Tibial nerve (tissue), 4 donors: ENCODE data around the gene ZNF500. TPM values are rescaled to one million over a fixed set of nuclear protein-coding genes. Genes with fewer than 3 reads are reported as not detected.
A peak's percentile ranks its signal among the peaks of the same experiment; 100 is the strongest.

ENCODE experiments used
- DNase-seq, 2 donors: peaks; one replicate each; pipeline ENCODE4 v3.0.0-alpha.2; 2019; ENCODE audit warnings: low spot score in 2 of 2
- H3K27ac ChIP-seq, 4 donors: fragments of 200-600 bp; sonication (generic) in 3 of 4; one replicate each; pipeline ENCODE4 v1.5.1; 2017 to 2019; ENCODE audit warnings: mild to moderate bottlenecking in 1 of 4
- H3K27me3 ChIP-seq, 2 donors: fragments of 200-600 bp; sonication (generic) in 1 of 2; one replicate each; pipeline versions ENCODE4 v1.5.1 to v1.6.0; 2017 to 2019
- H3K36me3 ChIP-seq, 3 donors: fragments of 200-600 bp; sonication (generic); one replicate each; pipeline ENCODE4 v1.5.1; 2018 to 2019
- H3K4me1 ChIP-seq, 4 donors: fragments of 200-600 bp; sonication (generic) in 3 of 4; one replicate each; pipeline ENCODE4 v1.5.1; 2017 to 2019
- H3K4me3 ChIP-seq, 4 donors: fragments of 200-600 bp; sonication (generic) in 3 of 4; one replicate each; pipeline ENCODE4 v1.5.1; 2017 to 2019; ENCODE audit warnings: mild to moderate bottlenecking in 1 of 4, moderate library complexity in 1 of 4
- H3K9me3 ChIP-seq, 4 donors: fragments of 200-600 bp; sonication (generic) in 3 of 4; one replicate each; pipeline ENCODE4 v1.5.1; 2017 to 2019
- EP300 ChIP-seq, 2 donors: sonication (generic); formaldehyde crosslinking; IDR thresholded peaks; one replicate each; pipeline ENCODE4 v1.6.1; 2017; ENCODE audit warnings: antibody characterized with exemption in 2 of 2, mild to moderate bottlenecking in 1 of 2
- POLR2A ChIP-seq, 2 donors: fragments of 450-650 bp; IDR thresholded peaks; one replicate each; pipeline ENCODE4 v1.6.1; 2017; ENCODE audit warnings: antibody characterized with exemption in 2 of 2, mild to moderate bottlenecking in 2 of 2, moderate library complexity in 2 of 2
- WGBS, 2 donors: methylation state at CpG; one replicate each; pipeline ENCODE4 v1.1.5; 2018; 5-methylcytosine and 5-hydroxymethylcytosine counted together
- total RNA-seq, 4 donors: library from RNA; depleted of rRNA; stranded (reverse); fragments of >200 nt; gene quantifications; one replicate each; pipeline ENCODE4 v1.1.0, GENCODE V29; 2016
- TF ChIP-seq, protein P1 (sequence below), 5 experiments: fragments of 200-600 bp in 3 of 5; fragments of 450-650 bp in 2 of 5; sonication (generic) in 3 of 5; IDR thresholded peaks; one replicate each; pipeline ENCODE4 v1.5.1; 2016 to 2019; ENCODE audit warnings: antibody characterized with exemption in 5 of 5, mild to moderate bottlenecking in 3 of 5, moderate library complexity in 2 of 5

ZNF500 gene
- total RNA-seq, 4 donors from 2014 or later = 20.3 to 43.2 (median 34.4) TPM

DNA sequence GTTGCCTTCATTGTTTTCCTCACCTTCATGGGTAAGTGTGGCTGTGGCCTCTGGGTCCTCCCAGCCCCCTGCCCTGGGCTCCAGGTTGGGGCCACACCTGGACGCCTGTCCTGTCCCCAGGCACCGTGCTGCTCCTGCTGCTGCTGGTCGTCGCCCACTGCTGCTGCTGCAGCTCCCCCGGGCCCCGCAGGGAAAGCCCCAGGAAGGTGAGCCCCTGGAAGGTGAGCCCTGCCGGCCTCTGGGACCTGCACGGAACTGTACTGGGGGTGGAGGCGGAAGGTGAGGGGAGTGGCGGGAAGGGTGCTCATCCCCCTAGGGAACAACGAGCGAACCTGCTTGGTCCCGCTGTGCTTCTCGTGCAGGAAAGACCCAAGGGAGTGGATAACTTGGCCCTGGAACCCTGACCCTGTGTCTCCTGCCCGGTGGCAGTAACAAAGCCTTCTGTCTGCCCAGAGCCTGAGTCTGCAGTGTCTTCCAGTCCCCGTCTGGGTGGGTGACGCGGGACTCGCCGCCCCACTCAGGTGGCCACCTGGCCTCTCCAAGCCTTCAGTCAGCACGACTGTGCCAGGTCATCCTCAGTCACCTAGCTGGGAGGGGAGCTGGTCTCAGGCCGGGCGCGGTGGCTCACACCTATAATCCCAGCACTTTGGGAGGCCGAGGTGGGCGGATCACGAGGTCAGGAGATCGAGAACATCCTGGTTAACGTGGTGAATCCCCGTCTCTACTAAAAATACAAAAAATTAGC, 29.0 kb upstream of the ZNF500 start:
- Histone ChIP-seq H3K27ac (peak overlapping the region in 1 of 4 donors; percentile 56), H3K4me3 (peak overlapping the region in 1 of 4 donors; percentile 9), H3K27me3 (no peaks in the 10 kb centered on the region), H3K9me3 (no peaks in the 10 kb centered on the region), H3K36me3 (peaks cover 0 to 46% (median 0%) of the 10 kb centered on the region in 3 donors), H3K4me1 (peaks cover 0 to 2% (median 0%) of the 10 kb centered on the region in 4 donors)
- TF ChIP-seq, protein P1, sequence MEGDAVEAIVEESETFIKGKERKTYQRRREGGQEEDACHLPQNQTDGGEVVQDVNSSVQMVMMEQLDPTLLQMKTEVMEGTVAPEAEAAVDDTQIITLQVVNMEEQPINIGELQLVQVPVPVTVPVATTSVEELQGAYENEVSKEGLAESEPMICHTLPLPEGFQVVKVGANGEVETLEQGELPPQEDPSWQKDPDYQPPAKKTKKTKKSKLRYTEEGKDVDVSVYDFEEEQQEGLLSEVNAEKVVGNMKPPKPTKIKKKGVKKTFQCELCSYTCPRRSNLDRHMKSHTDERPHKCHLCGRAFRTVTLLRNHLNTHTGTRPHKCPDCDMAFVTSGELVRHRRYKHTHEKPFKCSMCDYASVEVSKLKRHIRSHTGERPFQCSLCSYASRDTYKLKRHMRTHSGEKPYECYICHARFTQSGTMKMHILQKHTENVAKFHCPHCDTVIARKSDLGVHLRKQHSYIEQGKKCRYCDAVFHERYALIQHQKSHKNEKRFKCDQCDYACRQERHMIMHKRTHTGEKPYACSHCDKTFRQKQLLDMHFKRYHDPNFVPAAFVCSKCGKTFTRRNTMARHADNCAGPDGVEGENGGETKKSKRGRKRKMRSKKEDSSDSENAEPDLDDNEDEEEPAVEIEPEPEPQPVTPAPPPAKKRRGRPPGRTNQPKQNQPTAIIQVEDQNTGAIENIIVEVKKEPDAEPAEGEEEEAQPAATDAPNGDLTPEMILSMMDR (IDR thresholded peaks at IDR 0.05) = no peak
- TF ChIP-seq POLR2A (IDR thresholded peaks at IDR 0.05) = no peak
- no peak for TF ChIP-seq EP300 (IDR thresholded peaks at IDR 0.05)
- DNase-seq = no peak
- 87 to 91% methylated on average over 21 to 26 of the region's 30 CpGs for WGBS, 2 donors

DNA sequence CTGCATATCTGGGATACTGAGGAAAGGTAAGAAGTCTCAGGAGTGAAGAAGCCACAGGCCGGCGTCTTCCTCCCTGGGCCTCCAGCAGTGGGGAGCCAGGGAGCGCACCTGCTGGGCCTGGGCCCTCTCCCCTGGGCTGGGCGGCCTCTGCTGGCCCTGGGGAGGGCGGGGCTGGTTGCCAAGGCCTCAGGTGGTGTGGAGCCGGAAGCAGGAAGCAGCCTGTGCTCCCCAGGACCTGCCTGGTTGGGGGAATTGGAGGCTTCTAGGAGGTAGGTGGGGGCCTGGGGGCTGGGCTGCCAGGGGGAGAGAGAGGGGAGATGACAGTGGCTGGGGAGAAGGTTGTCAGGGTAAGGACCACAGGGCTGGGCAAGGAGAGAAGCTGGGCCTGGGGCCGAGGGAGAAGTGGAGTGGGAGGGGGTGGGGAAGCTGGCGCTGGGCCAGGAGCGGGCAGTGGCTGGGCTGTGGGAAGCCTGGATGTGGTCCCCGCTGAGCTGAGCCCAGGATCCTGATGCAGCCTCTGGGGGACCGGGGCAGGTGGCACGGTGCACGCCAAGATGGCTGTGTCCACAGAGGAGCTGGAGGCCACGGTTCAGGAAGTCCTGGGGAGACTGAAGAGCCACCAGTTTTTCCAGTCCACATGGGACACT, 28.3 kb upstream of the ZNF500 start, which contains the start of gene SMIM22:
Gene SMIM22, plus strand, starts transcription at position 189 of the 647 bp plus-strand sequence. Its CDS starts 366 bp downstream, at position 555.
- Histone ChIP-seq H3K27me3 (no peaks in the 10 kb centered on the region), H3K4me1 (no peaks in the 10 kb centered on the region), H3K9me3 (no peaks in the 10 kb centered on the region), H3K4me3 (peak within 1 kb of the TSS in 1 of 4 donors; percentile 9), H3K27ac (peak within 1 kb of the TSS in 1 of 4 donors; percentile 56), H3K36me3 (peaks cover 0 to 46% (median 0%) of the 10 kb centered on the region in 3 donors)
- DNase-seq = no peak
- TF ChIP-seq, protein P1 (IDR thresholded peaks at IDR 0.05) = no peak
- no peak for TF ChIP-seq EP300 (IDR thresholded peaks at IDR 0.05)
- TF ChIP-seq POLR2A (IDR thresholded peaks at IDR 0.05) = no peak
- 72 to 74% methylated on average over 13 to 14 of the region's 14 CpGs for WGBS, 2 donors

DNA sequence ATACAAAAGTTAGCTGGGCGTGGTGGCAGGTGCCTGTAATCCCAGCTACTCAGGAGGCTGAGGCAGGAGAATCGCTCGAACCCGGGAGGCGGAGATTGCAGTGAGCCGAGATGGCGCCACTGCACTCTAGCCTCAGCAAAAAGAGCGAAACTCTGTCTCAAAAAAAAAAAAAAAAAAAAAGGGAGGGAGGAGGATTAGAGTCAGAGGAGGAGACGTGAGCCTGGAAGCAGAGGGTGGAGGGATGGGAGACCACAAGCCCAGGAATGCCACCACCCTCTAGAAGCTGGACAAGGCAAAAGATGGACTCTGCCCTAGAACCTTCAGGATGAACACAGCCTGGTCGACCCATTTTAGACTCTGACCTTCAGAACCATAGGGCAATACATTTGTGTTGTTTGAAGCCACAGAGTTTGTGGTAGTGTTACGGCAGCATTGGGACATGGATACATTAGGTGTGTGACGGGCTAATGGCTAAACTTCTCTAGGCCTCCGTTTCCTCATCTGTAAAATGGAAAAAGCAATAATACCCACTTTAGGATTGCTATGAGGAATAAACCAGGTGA, 26.1 kb upstream of the ZNF500 start:
- Histone ChIP-seq H3K27ac (no peak overlapping the region), H3K4me3 (no peak overlapping the region), H3K9me3 (no peaks in the 10 kb centered on the region), H3K4me1 (no peaks in the 10 kb centered on the region), H3K27me3 (no peaks in the 10 kb centered on the region), H3K36me3 (peaks cover 0 to 26% (median 0%) of the 10 kb centered on the region in 3 donors)
- DNase-seq = no peak
- TF ChIP-seq EP300 (IDR thresholded peaks at IDR 0.05) (no peak), POLR2A (IDR thresholded peaks at IDR 0.05) (no peak)
- TF ChIP-seq, protein P1 (IDR thresholded peaks at IDR 0.05) = no peak
- 68 to 70% methylated on average over 13 of the region's 13 CpGs for whole genome bisulfite sequencing, 2 donors

DNA sequence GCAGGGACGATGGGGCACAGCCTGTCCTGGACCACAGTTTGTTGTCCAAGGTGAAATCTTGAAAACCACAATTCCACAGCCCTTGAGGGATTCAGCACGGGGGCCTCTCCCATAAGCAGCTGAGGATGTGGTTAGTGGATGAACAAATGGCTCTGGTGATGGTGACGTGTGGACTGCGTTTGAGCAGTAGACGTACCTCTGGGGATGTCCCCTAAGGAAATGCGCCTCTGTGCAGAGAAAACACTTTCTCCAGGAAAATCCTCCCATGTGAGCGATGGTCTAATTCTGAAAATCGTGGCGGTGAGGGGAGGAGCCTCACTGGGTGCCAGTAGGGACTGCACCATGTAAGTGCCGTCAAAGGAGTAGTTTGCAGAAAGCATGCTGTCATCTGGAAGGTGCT, 23.9 kb upstream of the ZNF500 start:
- no peak for DNase-seq
- TF ChIP-seq, protein P1 (IDR thresholded peaks at IDR 0.05) = no peak
- 73% methylated on average over 10 of the region's 10 CpGs for WGBS, 2 donors

DNA sequence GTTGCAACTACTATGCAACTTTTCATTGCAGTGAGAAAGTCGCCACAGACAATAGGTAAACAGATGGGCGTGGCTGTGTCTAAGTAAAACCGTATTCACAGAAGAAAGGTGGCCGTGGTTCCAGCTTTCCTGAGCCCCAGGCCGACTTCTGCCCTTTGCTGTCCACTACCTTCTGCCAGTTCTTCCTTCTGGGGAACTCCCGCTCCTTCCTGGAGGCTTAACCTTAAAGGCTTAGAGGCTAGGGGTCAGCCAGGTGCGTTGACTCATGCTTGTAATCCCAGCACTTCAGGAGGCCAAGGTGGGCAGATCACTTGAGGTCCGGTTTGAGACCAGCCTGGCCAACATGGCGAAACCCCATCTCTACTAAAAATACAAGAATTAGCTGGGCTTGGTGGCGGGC, 23.3 kb upstream of the ZNF500 start:
- Histone ChIP-seq H3K4me1 (no peaks in the 10 kb centered on the region), H3K4me3 (no peak overlapping the region), H3K36me3 (no peaks in the 10 kb centered on the region), H3K9me3 (no peaks in the 10 kb centered on the region), H3K27me3 (no peaks in the 10 kb centered on the region), H3K27ac (no peak overlapping the region)
- 83% methylated on average over 10 of the region's 10 CpGs for WGBS, 2 donors
- DNase-seq = no peak
- TF ChIP-seq EP300 (IDR thresholded peaks at IDR 0.05) = no peak
- no peak for TF ChIP-seq POLR2A (IDR thresholded peaks at IDR 0.05)
- TF ChIP-seq, protein P1 (IDR thresholded peaks at IDR 0.05) = no peak

More for the DNA sequence above, 23.9 kb upstream of the ZNF500 start:
- Histone ChIP-seq H3K36me3 (peaks cover 0 to 6% (median 0%) of the 10 kb centered on the region in 3 donors), H3K27me3 (no peaks in the 10 kb centered on the region), H3K4me3 (no peak overlapping the region), H3K4me1 (no peaks in the 10 kb centered on the region), H3K27ac (no peak overlapping the region), H3K9me3 (no peaks in the 10 kb centered on the region)
